Stimulated activated effector memory CD8-positive, alpha-beta T cell treated with anti-CD3 and anti-CD28 coated beads, Interleukin-12 subunit alpha, Interleukin-12 subunit beta, amount 100 ng/mL, for 72 hours (primary cell): ENCODE data around the gene DDX39A.
"Not testable (repeated sequence)": the region's sequence is repeated elsewhere in the genome, so short reads cannot be mapped to it uniquely, and the experiment has no call there.

Experiments
- ATAC-seq: fragments of 150-1000 bp; cut with Tn5 transposase; 2 replicates; pipeline ENCODE4 v1.10.0; 2021
- DNase-seq, 2 donors: peaks; one replicate each; pipeline ENCODE4 v3.0.0; 2021 to 2022; ENCODE audit warnings: low spot score in 2 of 2
- H3K27ac Mint-ChIP-seq: one replicate; pipeline ENCODE4 v1.8.0; 2022; ENCODE audit warnings: mild to moderate bottlenecking, mixed read lengths
- H3K36me3 Mint-ChIP-seq: one replicate; pipeline ENCODE4 v1.8.0; 2022; ENCODE audit warnings: mild to moderate bottlenecking, mixed read lengths
- H3K4me1 Mint-ChIP-seq: one replicate; pipeline ENCODE4 v1.8.0; 2022; ENCODE audit warnings: mixed read lengths
- H3K4me3 Mint-ChIP-seq: one replicate; pipeline ENCODE4 v1.8.0; 2022; ENCODE audit warnings: mild to moderate bottlenecking, mixed read lengths
- H3K9me3 Mint-ChIP-seq: one replicate; pipeline ENCODE4 v1.8.0; 2022; ENCODE audit warnings: mixed read lengths

DDX39A gene

DNA sequence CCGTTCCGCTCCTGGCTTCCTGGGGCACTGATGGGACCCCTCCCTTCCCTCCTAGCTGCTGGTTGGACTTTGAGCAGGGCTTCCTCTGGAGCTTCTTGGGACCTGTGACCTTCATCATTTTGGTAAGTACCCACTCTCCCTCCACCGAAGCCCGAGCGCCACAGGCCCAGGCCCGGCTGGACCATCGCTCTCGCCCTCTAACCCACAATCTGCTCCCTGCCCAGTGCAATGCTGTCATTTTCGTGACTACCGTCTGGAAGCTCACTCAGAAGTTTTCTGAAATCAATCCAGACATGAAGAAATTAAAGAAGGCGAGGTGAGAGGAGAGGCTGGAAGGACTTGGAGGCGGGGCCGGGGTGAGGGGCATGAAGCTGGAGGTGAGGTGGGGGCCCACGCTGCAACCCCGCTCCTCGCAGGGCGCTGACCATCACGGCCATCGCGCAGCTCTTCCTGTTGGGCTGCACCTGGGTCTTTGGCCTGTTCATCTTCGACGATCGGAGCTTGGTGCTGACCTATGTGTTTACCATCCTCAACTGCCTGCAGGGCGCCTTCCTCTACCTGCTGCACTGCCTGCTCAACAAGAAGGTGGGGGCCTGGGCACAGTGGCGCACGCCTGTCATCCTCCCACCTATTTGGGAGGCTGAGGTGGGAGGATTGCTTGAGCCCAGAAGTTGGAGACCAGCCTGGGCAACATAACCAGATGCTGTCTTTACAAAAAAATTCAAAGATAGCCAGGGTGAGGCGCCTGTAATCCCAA is 12.3 kb downstream of the DDX39A start:
- Mint-ChIP-seq H3K4me3 (no peak overlapping the region), H3K27ac (peak overlapping the region; percentile 86), H3K4me1 (peaks cover 73% of the 10 kb centered on the region), H3K9me3 (no peaks in the 10 kb centered on the region), H3K36me3 (peaks cover 100% of the 10 kb centered on the region)
- no peak for DNase-seq
- ATAC-seq, result no peak

GRCh38 chr19:14405758-14406644 is 13.1 kb downstream of the DDX39A start:
- ATAC-seq (peak; percentile 71), DNase-seq (peak; percentile 95 to 97)
- Mint-ChIP-seq H3K27ac (peak overlapping the region; percentile 86), H3K4me3 (no peak overlapping the region), H3K36me3 (peaks cover 100% of the 10 kb centered on the region), H3K4me1 (peaks cover 72% of the 10 kb centered on the region), H3K9me3 (no peaks in the 10 kb centered on the region)

GRCh38 chr19:14405380-14405757 is 13.8 kb downstream of the DDX39A start:
- Mint-ChIP-seq H3K27ac (peak overlapping the region; percentile 86), H3K9me3 (no peaks in the 10 kb centered on the region), H3K36me3 (peaks cover 100% of the 10 kb centered on the region), H3K4me3 (no peak overlapping the region), H3K4me1 (peaks cover 69% of the 10 kb centered on the region)
- ATAC-seq, result no peak
- DNase-seq, result no peak

DNA sequence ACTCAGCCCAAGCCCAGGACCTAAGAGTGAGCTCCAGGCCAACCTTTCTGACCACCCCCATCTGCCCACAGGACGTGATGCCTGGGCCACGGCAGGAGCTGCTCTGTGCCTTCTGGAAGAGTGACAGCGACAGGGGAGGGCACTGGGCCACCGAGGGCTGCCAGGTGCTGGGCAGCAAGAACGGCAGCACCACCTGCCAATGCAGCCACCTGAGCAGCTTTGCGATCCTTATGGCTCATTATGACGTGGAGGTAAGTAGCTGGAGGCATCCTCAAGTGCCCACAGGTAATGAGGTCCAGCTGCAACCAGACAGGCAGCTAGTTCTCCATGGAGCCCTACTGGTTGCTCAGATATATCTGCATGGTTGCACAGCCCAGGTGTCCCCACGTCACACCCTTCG is 14.8 kb downstream of the DDX39A start:
- DNase-seq (no peak), ATAC-seq (no peak)
- Mint-ChIP-seq H3K27ac (peak overlapping the region; percentile 67), H3K4me3 (no peak overlapping the region), H3K9me3 (no peaks in the 10 kb centered on the region), H3K4me1 (peaks cover 59% of the 10 kb centered on the region), H3K36me3 (peaks cover 100% of the 10 kb centered on the region)

DNA sequence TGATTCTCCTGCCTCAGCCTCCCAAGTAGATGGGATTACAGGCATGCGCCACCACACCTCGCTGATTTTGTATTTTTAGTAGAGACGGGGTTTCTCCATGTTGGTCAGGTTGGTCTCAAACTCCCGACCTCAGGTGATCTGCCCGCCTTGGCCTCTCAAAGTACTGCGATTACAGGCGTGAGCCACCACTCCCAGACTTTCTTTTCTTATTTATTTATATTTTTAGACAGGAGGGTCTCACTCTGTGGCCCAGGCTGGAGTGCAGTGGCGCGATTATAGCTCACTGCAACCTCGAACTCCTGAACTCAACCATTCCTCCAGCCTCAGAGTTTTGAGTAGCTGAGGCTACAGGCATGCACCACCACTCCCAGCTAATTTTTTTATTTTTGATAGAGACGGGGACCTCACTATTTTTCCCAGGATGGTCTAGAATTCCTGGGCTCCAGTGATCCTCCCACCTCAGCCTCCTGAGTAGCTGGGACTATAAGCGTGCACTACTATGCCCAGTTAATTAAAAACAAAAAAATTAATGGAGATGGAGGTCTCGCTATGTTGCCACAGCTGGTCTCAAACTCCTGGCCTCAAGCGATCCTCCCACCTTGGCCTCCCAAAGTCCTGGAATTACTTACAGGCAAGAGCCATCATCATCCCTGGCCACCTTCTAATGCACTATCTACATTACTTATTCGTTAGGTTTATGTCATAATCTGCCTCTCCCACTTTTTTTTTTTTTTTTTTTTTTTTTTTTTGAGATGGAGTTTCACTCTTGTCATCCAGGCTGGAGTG is 15.8 kb downstream of the DDX39A start:
- DNase-seq, H3K4me3 Mint-ChIP-seq, H3K9me3 Mint-ChIP-seq, ATAC-seq: not testable (repeated sequence)
- Mint-ChIP-seq H3K4me1 (peaks cover 49% of the 10 kb centered on the region), H3K27ac (peak overlapping the region; percentile 82), H3K36me3 (peaks cover 100% of the 10 kb centered on the region)

DNA sequence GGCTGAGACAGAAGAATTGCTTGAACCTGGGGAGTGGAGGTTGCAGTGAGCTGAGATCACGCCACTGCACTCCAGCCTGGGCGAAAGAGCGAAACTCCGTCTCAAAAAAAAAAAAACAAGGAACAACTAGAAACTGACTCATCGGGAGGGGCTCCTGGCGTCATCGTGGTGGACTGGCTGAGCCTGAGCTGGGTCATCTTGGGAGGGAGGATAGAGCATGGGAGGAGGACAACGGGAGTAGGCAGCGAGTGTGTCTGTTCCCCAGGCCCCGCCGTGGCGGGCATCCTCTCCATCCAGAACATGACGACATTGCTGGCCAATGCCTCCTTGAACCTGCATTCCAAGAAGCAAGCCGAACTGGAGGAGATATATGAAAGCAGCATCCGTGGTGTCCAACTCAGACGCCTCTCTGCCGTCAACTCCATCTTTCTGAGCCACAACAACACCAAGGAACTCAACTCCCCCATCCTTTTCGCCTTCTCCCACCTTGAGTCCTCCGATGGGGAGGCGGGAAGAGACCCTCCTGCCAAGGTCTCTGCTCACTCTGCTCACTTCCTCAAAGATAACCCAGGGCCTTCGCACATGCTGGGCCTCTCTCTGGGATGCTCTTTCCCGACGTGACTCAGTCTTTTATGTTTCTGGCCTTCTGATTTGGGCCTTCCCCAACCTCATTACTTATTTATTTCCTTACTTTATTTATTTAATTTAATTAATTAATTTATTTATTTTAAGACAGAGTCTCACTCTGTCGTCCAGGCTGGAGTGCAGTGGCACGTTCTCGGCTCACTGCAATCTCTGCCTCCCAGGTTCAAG is 16.6 kb downstream of the DDX39A start:
- H3K9me3 Mint-ChIP-seq, result no peaks in the 10 kb centered on the region
- H3K4me1 Mint-ChIP-seq, result peaks cover 48% of the 10 kb centered on the region
- H3K4me3 Mint-ChIP-seq, result no peak overlapping the region
- H3K36me3 Mint-ChIP-seq, result peaks cover 100% of the 10 kb centered on the region
- H3K27ac Mint-ChIP-seq, result peak overlapping the region; percentile 82
- DNase-seq, result no peak
- no peak for ATAC-seq

- no peak for ATAC-seq
- Mint-ChIP-seq H3K36me3 (peaks cover 100% of the 10 kb centered on the region), H3K4me3 (no peak overlapping the region), H3K4me1 (peaks cover 45% of the 10 kb centered on the region), H3K27ac (peak overlapping the region; percentile 82), H3K9me3 (no peaks in the 10 kb centered on the region)
- DNase-seq, result no peak
Observed at GRCh38 chr19:14401468-14402195, 17.5 kb downstream of the DDX39A start.

- no peaks in the 10 kb centered on the region for H3K9me3 Mint-ChIP-seq
- H3K36me3 Mint-ChIP-seq, result peaks cover 100% of the 10 kb centered on the region
- no peak overlapping the region for H3K4me3 Mint-ChIP-seq
- H3K27ac Mint-ChIP-seq, result peak overlapping the region; percentile 82
- H3K4me1 Mint-ChIP-seq, result peaks cover 45% of the 10 kb centered on the region
- ATAC-seq, result peak; percentile 6
- no peak for DNase-seq
Observed at GRCh38 chr19:14400951-14401431, 18.1 kb downstream of the DDX39A start.

- peaks cover 100% of the 10 kb centered on the region for H3K36me3 Mint-ChIP-seq
- H3K27ac Mint-ChIP-seq, result peak overlapping the region; percentile 91
- not testable (repeated sequence) for ATAC-seq, H3K9me3 Mint-ChIP-seq, H3K4me3 Mint-ChIP-seq, DNase-seq
- H3K4me1 Mint-ChIP-seq, result peaks cover 51% of the 10 kb centered on the region
Observed at GRCh38 chr19:14397168-14397567, 22.0 kb downstream of the DDX39A start.

- H3K36me3 Mint-ChIP-seq, result peaks cover 100% of the 10 kb centered on the region
- ATAC-seq, DNase-seq, H3K9me3 Mint-ChIP-seq: not testable (repeated sequence)
- peak overlapping the region; percentile 27 for H3K4me3 Mint-ChIP-seq
- H3K4me1 Mint-ChIP-seq, result peaks cover 51% of the 10 kb centered on the region
- H3K27ac Mint-ChIP-seq, result peak overlapping the region; percentile 91
Observed at GRCh38 chr19:14396730-14397129, 22.4 kb downstream of the DDX39A start.

DNA sequence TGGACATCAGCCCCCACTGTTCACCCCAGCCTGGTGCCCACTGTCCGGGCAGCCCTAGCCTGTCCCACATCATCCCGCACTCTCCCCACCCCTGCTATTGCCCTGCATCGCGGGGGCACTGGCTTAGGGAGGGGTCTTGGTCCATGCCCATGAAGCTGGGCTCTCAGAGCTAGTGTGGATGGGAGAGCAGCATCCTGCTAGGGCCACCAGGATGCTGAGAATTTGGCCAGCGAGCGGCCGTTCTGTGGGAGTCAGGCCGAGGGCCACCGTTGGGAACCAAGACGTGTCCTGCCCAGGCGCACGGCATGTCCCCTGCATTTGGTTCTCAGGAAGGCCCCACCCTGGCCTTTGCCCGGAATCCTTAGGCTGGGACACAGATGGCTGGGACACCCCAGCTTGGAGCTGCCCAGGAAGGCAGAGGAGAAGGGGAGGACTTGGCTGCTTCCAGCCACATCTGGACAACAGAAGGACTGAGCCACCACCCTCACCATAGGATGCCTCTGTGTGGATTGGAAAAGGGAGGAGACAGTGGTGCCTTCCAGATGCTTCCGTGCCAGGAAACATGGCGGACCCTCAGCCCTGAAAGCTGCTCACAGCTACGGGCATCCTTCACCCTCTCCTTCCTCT is 23.3 kb downstream of the DDX39A start:
- peaks cover 100% of the 10 kb centered on the region for H3K36me3 Mint-ChIP-seq
- peak overlapping the region; percentile 91 for H3K27ac Mint-ChIP-seq
- DNase-seq, result no peak
- H3K4me1 Mint-ChIP-seq, result peaks cover 46% of the 10 kb centered on the region
- no peaks in the 10 kb centered on the region for H3K9me3 Mint-ChIP-seq
- H3K4me3 Mint-ChIP-seq, result peak overlapping the region; percentile 27
- peak; percentile 22 for ATAC-seq

DNA sequence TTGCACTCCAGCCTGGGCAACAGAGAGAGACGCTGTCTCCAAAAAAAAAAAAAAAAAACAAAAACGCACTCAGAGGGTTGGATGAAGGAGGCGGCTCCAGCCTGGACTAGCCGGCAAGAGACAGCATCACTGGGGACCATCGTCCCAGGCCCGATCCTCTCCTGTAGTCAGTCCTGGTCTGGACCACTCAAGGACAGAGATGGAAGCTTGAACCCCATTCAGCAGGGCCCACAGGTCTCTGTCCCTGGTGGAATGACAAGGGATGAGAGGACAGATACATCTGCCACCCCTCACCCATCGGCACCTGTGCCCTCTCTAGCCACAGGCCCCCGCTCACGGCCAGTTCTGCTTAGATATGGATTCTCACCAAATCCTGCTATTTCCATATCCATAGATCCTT is 23.9 kb downstream of the DDX39A start:
- Mint-ChIP-seq H3K36me3 (peaks cover 100% of the 10 kb centered on the region), H3K9me3 (no peaks in the 10 kb centered on the region), H3K27ac (peak overlapping the region; percentile 91), H3K4me1 (peaks cover 48% of the 10 kb centered on the region), H3K4me3 (no peak overlapping the region)
- DNase-seq (no peak), ATAC-seq (peak; percentile 25)

- DNase-seq, result no peak
- Mint-ChIP-seq H3K9me3 (no peaks in the 10 kb centered on the region), H3K36me3 (peaks cover 100% of the 10 kb centered on the region), H3K4me3 (no peak overlapping the region), H3K4me1 (peaks cover 48% of the 10 kb centered on the region), H3K27ac (peak overlapping the region; percentile 90)
- ATAC-seq, result peak; percentile 4
Observed at GRCh38 chr19:14394167-14394566, 25.0 kb downstream of the DDX39A start.
